HCT116 (cell line): ENCODE data around the gene ZNF438.

Source experiments
- EGR1 ChIP-seq: IDR thresholded peaks from 2 replicates; pipeline ENCODE4 v1.6.1; 2012; ENCODE audit warnings: low read depth
- EZH2 ChIP-seq: fragments of 200-600 bp; sonication (generic); IDR thresholded peaks from 2 replicates; pipeline ENCODE4 v1.6.1; 2017; ENCODE audit warnings: antibody characterized with exemption, mixed run types
- EZH2phosphoT487 ChIP-seq: fragments of 200-600 bp; IDR thresholded peaks from 2 replicates; pipeline ENCODE4 v1.6.1; 2018; ENCODE audit warnings: antibody characterized with exemption, borderline replicate concordance
- FOSL1 ChIP-seq: IDR thresholded peaks from 2 replicates; pipeline ENCODE4 v1.6.1; 2012; ENCODE audit warnings: low read depth
- JUND ChIP-seq: IDR thresholded peaks from 2 replicates; pipeline ENCODE4 v1.6.1; 2012
- MAX ChIP-seq: IDR thresholded peaks from 2 replicates; pipeline ENCODE4 v1.6.1; 2012
- POLR2A ChIP-seq: IDR thresholded peaks from 2 replicates; pipeline ENCODE4 v1.7.0; 2011; ENCODE audit warnings: borderline replicate concordance; ENCODE audit not compliant: insufficient read depth, insufficient read length; ENCODE audit errors: extremely low read depth
- POLR2AphosphoS5 ChIP-seq: IDR thresholded peaks from 2 replicates; pipeline ENCODE4 v1.6.1; 2011; ENCODE audit warnings: mild to moderate bottlenecking, low read depth, low read length, moderate library complexity
- SP1 ChIP-seq: IDR thresholded peaks from 2 replicates; pipeline ENCODE4 v1.6.1; 2012; ENCODE audit warnings: low read depth
- TCF7L2 ChIP-seq: IDR thresholded peaks from 2 replicates; pipeline ENCODE4 v1.7.0; 2011; ENCODE audit warnings: borderline replicate concordance, inconsistent platforms; ENCODE audit not compliant: insufficient read depth, insufficient read length; ENCODE audit errors: extremely low read depth
- YY1 ChIP-seq: IDR thresholded peaks from 2 replicates; pipeline ENCODE4 v1.6.1; 2011; ENCODE audit warnings: low read length, low read depth, moderate library complexity, mild to moderate bottlenecking; ENCODE audit not compliant: insufficient replicate concordance; ENCODE audit errors: extremely low read depth
- ZNF274 ChIP-seq: fragments of 200-500 bp; sonication (Bioruptor generic); IDR thresholded peaks from 2 replicates; pipeline ENCODE4 v1.6.1; 2014; ENCODE audit warnings: mild to moderate bottlenecking, low read depth, low read length, inconsistent platforms
- TF ChIP-seq, protein P1 (sequence below), 3 experiments: fragments of 200-600 bp in 1 of 3; sonication (generic) in 1 of 3; IDR thresholded peaks in 2 of 3; conservative IDR thresholded peaks in 1 of 3; 2 replicates each; pipeline ENCODE4 v1.5.1; 2012 to 2017; ENCODE audit warnings: low read depth in 2 of 3, low read length in 2 of 3, antibody characterized with exemption in 1 of 3, borderline replicate concordance in 1 of 3, control low read depth in 1 of 3, mild to moderate bottlenecking in 1 of 3, mixed read lengths in 1 of 3, mixed run types in 1 of 3, moderate library complexity in 1 of 3; ENCODE audit not compliant: insufficient read depth in 1 of 3
- TF ChIP-seq, protein P2 (sequence below): IDR thresholded peaks from 2 replicates; pipeline ENCODE4 v1.6.1; 2012

DNA sequence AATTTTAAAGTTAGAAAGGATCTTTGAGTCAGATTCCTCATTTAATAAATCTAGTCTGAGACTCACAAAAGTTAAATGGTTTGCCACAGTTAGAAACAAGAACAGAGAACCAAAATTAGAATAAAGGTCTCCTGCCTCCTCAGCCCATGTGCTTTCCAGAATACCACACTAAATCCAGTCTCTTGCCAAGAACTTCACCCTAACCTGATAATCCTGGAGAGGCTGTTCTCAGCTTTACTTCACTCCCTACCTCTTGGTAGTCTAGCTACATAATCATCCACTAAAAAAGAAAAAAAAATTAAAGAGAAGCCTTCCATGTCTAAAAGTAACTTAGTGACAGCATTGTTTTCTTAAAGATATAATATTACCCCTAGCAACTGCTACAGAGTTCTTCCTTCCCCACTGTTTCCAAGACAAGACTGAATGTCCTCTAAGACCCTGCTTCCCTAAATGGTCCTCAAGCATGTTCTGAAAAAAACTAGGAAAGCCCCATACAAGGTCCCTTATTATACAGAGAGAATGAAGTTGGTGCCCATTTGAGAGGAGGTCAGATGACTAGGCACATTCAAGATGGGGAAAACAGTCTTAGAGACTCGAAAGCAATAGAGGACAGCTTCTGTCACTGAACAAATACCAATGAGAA lies 56.8 kb downstream of the ZNF438 start:
- TF ChIP-seq, protein P1, sequence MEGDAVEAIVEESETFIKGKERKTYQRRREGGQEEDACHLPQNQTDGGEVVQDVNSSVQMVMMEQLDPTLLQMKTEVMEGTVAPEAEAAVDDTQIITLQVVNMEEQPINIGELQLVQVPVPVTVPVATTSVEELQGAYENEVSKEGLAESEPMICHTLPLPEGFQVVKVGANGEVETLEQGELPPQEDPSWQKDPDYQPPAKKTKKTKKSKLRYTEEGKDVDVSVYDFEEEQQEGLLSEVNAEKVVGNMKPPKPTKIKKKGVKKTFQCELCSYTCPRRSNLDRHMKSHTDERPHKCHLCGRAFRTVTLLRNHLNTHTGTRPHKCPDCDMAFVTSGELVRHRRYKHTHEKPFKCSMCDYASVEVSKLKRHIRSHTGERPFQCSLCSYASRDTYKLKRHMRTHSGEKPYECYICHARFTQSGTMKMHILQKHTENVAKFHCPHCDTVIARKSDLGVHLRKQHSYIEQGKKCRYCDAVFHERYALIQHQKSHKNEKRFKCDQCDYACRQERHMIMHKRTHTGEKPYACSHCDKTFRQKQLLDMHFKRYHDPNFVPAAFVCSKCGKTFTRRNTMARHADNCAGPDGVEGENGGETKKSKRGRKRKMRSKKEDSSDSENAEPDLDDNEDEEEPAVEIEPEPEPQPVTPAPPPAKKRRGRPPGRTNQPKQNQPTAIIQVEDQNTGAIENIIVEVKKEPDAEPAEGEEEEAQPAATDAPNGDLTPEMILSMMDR (IDR thresholded peaks at IDR 0.05 in 2 of 3, conservative IDR thresholded peaks at IDR 0.05 in 1 of 3; ENCODE audit: borderline replicate concordance in 1 of 3, insufficient read depth in 1 of 3, low read depth in 2 of 3, low read length in 2 of 3) = no peak
- TF ChIP-seq POLR2A = no peak
- no peak for TF ChIP-seq POLR2AphosphoS5
- no peak for TF ChIP-seq FOSL1
- TF ChIP-seq, protein P2, sequence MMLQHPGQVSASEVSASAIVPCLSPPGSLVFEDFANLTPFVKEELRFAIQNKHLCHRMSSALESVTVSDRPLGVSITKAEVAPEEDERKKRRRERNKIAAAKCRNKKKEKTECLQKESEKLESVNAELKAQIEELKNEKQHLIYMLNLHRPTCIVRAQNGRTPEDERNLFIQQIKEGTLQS = no peak
- TF ChIP-seq JUND = no peak
- no peak for TF ChIP-seq MAX
- TF ChIP-seq YY1 = no peak
- TF ChIP-seq EZH2phosphoT487 = no peak
- no peak for TF ChIP-seq EGR1
- no peak for TF ChIP-seq TCF7L2
- TF ChIP-seq EZH2 = no peak
- no peak for TF ChIP-seq SP1
- no peak for TF ChIP-seq ZNF274
